SK-N-MC (cell line): ENCODE measurements around the gene RBM47.

Experiments used
- EZH2 ChIP-seq: fragments of 200-600 bp; sonication (generic); IDR thresholded peaks from one replicate; pipeline ENCODE4 v1.6.1; 2017; ENCODE audit warnings: antibody characterized with exemption
- POLR2AphosphoS5 ChIP-seq: IDR thresholded peaks from 2 replicates; pipeline ENCODE4 v1.6.1; 2012; ENCODE audit warnings: mild to moderate bottlenecking, low read depth, low read length, borderline replicate concordance

DNA sequence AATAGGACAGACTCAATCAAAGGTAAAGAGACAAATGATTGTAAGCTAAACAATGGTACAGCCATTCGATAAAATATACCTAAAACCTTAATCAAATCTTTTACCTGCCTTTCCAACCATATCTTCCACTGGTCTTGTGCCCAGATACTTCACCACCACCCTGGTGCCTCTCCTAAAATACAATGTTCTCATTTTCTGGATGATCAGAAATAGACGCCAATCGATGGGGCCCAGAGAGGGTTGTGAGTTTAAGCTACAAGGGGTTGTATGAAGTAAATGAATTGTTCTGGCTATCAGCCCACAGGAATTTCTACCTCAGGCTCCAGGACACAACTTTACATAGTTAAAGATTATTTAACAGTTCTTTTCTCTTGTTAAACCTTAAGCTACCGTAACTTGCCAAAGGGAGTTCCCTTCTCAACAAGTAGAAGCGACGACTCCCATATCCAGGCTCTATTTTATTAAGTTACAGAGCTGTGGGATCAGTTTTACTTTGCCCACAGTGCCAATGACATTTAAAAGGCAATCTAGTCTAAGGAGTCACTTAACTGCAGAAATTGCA is 195.5 kb downstream of the RBM47 start:
- no peak for TF ChIP-seq EZH2
- no peak for TF ChIP-seq POLR2AphosphoS5
